M059J (cell line): Measurements from ENCODE around the gene CD72. TPM values are rescaled to one million over a fixed set of nuclear protein-coding genes. Genes with fewer than 3 reads are reported as not detected.
"Not testable (repeated sequence)": the region's sequence is repeated elsewhere in the genome, so short reads cannot be mapped to it uniquely, and the experiment has no call there.

ENCODE experiments used
- DNase-seq: peaks from one replicate; pipeline ENCODE4 v3.0.0-alpha.2; 2012; ENCODE audit warnings: low read depth
- total RNA-seq: library from RNA; depleted of rRNA; stranded (reverse); fragments of >200 nt; shearing (Covaris generic); gene quantifications from 2 replicates; pipeline ENCODE4 v1.2.3, GENCODE V29; 2014

Gene CD72
- total RNA-seq, 1 experiment from 2014 or later: 0.05 TPM

DNA sequence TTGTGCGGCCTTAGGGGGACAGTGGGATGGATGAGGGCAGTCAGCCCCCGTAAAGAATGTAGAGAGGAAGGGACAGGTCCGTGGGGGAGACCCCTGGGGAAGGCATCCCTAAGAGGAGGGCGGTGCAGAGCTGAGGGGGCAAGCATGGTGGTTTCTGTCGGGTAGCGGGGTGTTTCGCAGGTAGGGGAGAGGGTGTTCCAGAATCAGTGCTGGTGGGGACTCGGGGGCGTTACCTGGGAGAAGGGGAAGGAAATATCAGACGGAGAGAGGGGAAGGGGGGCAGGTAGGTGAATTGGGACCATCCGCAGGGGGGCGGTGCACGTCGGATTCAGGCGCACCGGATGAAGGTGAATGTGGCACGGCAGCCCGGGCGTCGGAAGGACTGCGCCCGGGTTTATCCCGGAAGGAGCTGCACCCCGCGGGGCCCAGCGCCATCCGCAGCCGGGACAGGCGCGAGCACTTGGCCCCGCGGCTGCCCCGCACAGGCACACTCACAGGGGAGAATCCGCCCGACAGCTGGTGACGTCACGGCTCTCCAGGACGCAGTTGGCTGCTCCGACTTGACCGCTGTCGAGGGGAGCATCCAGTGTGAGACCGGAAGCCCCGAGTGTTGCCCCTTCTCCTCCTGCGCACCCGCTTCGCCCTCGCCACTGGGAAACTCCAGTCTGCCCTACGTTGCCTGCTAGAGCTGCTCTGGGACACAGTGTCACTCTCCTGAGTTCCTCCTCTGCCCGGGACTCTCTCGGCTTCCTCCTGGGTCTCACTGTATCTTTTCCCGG is 1.3 kb downstream of the CD72 start:
- peak; percentile 62 for DNase-seq

GRCh38 chr9:35615981-35616680 is 2.1 kb downstream of the CD72 start:
- DNase-seq: no peak

DNA sequence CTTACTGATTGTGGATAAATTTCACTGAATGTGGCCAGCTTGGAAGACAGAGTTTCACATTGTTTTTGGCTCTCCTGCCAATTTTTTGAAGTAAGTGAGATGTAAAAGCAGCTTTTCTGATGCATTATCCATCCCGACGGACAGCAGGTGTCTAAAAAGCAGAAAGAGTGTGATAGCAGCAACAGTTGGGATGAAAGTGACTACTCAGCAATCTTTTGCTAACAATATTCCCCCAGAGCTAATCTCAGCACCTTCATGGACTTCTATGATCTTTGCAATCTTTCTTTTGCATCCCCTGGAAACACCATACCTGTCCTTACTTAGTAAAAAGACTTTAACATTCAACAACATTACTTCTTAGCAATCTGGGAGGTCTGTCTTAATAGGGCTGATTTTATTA is 5.4 kb downstream of the CD72 start:
- no peak for DNase-seq

DNA sequence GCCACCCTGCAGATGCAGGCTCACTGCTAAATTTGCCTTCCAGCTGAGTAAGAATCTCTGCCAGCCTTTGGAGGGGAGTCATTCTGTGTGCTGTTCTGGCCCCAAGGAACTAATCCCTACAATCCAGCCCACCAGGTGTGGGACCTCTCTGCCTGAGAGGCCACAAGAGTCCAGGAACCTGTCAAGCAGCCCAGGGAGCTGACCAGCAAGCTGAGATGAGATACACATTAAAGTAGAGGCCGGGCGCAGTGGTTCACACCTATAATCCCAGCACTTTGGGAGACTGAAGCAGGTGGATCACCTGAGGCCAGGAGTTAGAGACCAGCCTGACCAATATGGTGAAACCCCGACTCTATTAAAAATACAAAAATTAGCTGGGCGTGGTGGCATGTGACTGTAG is 6.1 kb downstream of the CD72 start:
- DNase-seq: not testable (repeated sequence)

DNA sequence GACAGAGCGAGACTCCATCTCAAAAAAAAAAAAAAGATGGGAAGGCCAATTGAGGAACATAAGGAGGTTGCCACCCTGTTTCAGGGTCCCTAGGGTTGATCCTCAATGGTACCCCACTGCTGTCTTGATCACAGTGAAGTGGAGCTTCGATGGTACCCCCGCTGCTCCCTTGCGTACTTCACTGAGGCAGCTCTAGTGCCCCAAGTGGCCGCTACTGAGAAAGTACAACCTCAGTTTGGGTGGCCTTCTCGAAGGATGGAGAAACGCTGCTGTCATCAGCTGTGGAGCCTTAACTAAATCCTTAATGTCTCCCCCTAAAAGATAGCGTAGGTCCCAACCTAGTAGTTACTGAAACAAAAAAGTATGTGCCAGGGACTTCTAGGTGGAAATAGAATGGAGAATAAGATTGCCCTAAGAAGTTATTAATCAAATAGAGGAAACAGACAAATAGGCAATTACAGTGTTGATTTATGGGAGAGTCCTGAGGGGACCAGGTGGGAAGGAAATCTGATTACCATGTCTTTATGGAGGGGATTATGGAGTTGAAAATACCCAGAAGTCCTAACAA is 6.9 kb downstream of the CD72 start:
- peak; percentile 31 for DNase-seq

DNA sequence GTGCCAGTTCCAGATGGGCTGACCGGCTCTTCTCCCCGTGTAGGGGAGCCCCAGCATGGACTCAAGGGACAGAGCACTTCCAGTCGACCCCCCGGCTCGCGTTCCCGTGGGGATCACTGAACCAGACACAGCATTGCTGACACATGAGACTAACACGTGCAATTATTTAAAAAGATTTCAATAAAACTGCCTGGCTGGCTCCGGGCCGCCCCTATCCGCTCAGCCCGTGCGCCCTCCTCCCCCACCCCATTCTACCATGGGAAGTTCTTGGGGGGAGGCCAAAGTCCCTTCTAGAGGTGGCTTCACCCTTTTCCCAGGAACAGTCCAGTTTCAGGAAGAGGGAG is 8.4 kb downstream of the CD72 start:
- no peak for DNase-seq

DNA sequence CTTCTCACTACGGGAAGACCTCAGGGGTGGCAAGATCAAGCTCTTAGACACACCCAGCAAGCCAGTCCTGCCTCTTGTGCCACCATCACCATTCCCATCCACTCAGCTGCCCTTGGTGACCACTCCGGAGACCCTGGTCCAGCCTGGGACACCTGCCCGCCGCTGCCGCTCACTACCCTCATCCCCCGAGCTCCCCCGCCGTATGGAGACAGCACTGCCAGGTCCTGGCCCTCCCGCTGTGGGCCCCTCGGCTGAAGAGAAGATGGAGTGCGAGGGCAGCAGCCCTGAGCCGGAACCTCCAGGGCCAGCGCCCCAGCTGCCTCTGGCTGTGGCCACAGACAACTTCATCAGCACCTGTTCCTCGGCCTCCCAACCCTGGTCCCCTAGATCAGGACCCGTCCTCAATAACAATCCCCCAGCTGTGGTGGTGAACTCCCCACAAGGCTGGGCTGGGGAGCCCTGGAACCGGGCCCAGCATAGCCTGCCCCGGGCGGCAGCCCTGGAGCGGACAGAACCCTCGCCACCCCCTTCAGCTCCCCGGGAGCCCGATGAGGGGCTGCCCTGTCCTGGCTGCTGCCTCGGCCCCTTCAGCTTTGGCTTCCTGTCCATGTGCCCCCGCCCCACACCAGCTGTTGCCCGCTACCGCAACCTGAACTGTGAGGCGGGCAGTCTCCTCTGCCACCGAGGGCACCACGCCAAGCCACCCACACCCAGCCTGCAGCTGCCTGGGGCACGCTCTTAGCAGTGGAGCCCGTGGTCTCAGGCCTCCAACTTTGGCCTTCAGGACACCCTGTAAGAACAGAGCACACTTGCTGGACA is 9.0 kb downstream of the CD72 start:
- DNase-seq: no peak

GRCh38 chr9:35608221-35608620 is 10.0 kb downstream of the CD72 start:
- no peak for DNase-seq

GRCh38 chr9:35606726-35607125 is 11.5 kb downstream of the CD72 start:
- DNase-seq: no peak

- DNase-seq: peak; percentile 34
Measured at GRCh38 chr9:35606138-35606504, 12.1 kb downstream of the CD72 start.

- no peak for DNase-seq
Measured at GRCh38 chr9:35605351-35606137, 12.7 kb downstream of the CD72 start.

GRCh38 chr9:35604578-35605350 is 13.4 kb downstream of the CD72 start, which contains the start of gene TESK1:
TSS of gene TESK1 (plus strand) at chr9:35605262. CDS start at chr9:35605620, 358 bp downstream.
- peak; percentile 80 for DNase-seq

DNA sequence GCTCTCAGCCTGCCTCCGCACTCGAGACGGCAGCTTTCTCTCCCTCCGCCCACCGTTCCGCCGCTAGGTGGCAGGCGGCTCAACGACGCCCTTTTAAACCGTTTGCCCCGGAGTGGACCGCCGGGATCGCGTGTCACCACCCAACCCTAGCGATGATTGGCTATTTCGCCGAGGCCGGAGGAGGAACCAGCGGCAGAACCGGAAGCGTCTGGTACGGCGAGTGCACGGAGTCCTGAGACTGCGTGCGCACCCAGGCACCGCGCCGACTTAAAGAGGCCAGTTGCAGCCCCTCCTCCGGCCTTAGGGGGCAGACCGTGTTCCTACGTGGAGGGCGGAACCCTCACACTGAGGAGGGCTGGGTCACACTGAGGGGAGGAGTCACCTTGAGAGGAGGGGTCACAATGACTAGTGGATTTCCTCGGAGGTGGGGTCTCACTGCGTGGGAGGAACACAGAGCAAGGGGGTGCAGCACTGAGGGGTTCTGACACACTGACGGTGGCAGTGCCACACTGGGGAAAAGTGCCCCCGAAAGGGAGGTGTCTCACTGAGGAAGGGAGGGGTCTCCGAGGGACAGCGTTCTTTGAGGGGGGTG is 14.1 kb downstream of the CD72 start:
- peak; percentile 100 for DNase-seq

GRCh38 chr9:35603506-35603985 is 14.7 kb downstream of the CD72 start:
- DNase-seq: no peak

DNA sequence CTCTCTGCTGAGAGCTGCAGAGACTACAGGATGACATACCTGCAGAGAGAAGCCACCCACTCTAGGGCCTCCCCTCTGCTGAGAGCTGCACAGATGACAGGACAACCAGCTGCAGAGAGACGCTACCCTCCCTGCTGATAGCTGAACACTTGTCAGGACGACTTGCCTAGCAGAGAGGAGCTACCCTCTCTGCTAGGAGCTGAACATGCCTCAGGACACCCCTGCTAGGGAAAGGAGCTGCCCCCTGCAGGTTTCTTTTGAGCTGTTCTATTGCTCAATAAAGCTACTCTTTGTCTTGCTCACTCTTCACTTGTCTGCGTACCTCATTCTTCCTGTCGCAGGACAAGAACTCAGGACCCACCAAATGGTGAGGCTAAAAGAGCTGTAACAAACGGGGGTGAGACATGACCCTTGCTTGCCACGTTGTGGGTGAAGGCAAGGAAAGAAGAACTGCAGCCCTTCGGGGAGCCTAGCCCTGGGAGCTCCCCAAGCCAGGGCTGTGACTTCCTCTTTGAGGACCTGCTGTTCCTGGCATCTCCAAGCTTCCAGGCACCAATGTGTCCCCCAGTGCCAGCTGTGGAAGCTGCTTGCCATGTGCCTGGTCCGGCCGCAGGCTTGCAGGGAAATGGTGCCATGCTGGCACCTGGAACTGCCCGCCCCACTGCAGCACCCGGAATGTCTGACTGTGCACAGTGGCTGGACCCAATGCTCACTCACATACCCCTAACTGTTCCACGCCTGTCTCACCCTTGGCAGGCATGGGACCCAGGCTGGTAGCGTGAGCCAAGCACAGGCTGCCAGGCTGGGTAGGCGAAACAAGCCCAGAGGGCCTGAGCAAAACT is 18.2 kb downstream of the CD72 start:
- no peak for DNase-seq

DNA sequence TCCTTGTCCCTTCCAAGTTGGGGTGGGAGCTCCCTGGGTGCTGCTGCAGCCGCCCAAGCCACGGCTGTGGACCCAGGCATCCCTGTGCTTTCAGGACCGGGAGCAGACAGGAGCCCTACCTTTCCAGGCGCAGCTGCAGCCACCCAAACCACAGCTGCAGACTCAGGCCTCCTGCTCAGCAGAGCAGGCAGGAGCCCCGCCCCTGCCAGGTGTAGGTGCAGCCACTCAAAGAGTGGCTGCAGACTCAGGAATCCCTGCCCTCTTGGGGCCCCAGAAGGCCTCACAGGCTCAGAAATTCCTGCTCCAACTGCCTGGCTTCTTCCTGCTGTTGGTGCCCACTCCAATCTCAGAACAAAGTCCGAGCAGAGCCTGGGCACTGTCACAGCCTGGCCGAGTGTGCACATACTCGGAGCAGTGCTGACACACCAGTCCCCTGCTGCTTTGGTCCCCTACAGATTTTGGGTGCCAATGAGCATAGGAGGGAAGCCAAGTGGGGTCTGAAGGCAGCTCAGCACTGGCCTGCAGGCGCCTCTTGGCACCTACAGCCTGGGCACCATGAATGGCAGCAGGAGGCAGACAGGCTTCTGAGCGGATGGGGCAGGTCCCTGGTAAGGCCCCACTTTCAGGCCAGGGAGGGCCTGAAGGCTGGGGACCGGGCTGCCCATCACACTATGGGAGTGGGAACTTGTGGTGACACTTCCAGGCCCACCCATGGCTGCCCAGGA is 19.2 kb downstream of the CD72 start:
- DNase-seq: no peak

DNA sequence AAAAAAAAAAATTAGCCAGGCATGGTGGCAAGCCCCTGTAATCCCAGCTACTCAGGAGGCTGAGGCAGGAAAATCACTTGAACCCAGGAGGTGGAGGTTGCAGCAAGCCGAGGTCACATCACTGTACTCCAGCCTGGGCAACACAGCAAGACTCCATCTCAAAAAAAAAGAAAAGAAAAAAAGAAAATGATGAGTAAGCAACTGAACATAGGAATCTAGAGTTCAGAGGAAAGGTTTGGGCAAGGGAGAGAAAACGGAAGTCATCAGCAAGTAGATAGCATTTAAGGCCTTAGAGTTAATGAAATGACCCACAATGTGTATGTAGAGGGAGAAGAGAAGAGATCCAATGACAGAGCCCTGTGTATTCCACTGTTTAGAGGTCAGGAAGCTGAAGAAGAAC is 21.3 kb downstream of the CD72 start:
- not testable (repeated sequence) for DNase-seq

DNA sequence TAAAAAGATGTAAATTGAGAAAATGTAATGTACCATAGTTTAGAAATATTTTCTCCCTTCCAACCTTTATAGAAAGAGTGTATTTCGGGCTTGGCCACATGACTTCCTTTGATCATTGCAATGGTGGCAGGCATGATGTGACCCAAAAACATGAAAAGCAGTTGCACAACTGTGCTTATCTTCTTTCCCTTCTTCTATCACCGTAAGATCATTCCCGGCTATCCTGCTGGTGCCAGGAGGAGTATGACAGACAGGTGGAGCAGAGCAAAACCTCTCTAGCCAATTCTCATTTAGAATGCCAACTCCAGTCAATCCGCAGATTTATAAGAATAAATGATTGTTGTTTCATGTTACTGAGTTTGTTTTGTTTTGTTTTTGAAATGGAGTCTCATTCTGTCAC is 23.7 kb downstream of the CD72 start:
- DNase-seq: no peak
